ENCODE results near the gene HTRA1.

DNA sequence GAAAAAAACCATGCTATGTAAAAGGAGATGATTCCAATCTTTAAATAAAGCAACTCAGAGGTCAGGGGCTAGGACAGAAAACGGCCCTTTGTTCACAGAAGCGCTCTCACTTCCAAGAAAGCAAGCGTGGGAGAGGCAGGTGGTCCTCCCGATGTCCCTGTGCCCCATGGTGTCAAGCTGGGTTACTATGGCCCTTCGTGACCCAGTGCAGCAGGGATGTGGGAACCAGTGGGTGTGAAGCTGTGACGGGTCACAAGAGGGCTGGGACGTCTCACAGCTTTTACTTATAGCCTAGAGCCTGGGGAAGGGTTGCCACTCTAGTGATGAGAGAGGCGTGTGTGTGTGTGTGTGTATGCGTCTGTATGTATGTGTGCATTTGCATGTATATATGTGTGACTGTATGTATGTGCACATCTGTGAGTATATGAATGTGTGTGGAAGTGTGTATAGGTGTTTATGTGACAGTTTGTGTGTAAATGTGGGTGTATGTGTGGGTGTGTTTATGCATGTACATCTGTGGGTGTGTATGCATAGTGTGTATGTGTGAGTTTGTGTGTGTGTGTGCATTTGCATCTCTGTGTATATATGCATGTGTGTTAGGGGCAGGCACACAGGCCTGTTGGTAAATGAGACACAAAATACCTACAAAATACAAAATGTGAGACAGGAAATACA is 25.2 kb downstream of the HTRA1 start:
- no peak for TF ChIP-seq GATA3 (IDR thresholded peaks at IDR 0.05; ENCODE audit: low read depth, low read length)
- TF ChIP-seq GATA2 (IDR thresholded peaks at IDR 0.05; ENCODE audit: low read depth, low read length), result no peak
